SJSA1 (cell line): ENCODE measurements around the gene MIPOL1. TPM values are rescaled to one million over a fixed set of nuclear protein-coding genes. Genes with fewer than 3 reads are reported as not detected.
"Not testable (repeated sequence)": the region's sequence is repeated elsewhere in the genome, so short reads cannot be mapped to it uniquely, and the experiment has no call there.

Experiments used
- DNase-seq, 2 experiments: peaks; one replicate each; pipeline ENCODE4 v3.0.0-alpha.2; 2015 to 2020; ENCODE audit warnings: low spot score in 2 of 2, low read depth in 1 of 2
- H3K27ac ChIP-seq: fragments of 250-450 bp; sonication (Bioruptor Pico); 2 replicates; pipeline ENCODE4 v1.5.1; 2020; ENCODE audit warnings: mild to moderate bottlenecking, moderate library complexity
- H3K27me3 ChIP-seq: fragments of 250-450 bp; sonication (Bioruptor Pico); replicated peaks from 2 replicates; pipeline ENCODE4 v1.5.1; 2020; ENCODE audit warnings: mild to moderate bottlenecking, moderate library complexity
- H3K36me3 ChIP-seq: fragments of 250-450 bp; sonication (Bioruptor Pico); 2 replicates; pipeline ENCODE4 v1.5.1; 2020; ENCODE audit warnings: mild to moderate bottlenecking
- H3K4me1 ChIP-seq: fragments of 250-450 bp; sonication (Bioruptor Pico); replicated peaks from 2 replicates; pipeline ENCODE4 v1.6.1; 2021; ENCODE audit warnings: mild to moderate bottlenecking
- H3K4me3 ChIP-seq: fragments of 250-450 bp; sonication (Bioruptor Pico); 2 replicates; pipeline ENCODE4 v1.5.1; 2020; ENCODE audit warnings: mild to moderate bottlenecking
- H3K9me3 ChIP-seq: fragments of 250-450 bp; sonication (Bioruptor Pico); replicated peaks from 2 replicates; pipeline ENCODE4 v1.5.1; 2020; ENCODE audit warnings: mild to moderate bottlenecking
- total RNA-seq: library from RNA; depleted of rRNA; stranded (reverse); fragments of >200 nt; shearing (Covaris generic); gene quantifications from 2 replicates; pipeline ENCODE4 v1.2.3, GENCODE V29; 2014

MIPOL1 gene
- total RNA-seq, 1 experiment from 2014 or later: 9.7 TPM

- no peak overlapping the region for H3K4me3 ChIP-seq
- H3K9me3 ChIP-seq: no peaks in the 10 kb centered on the region
- no peaks in the 10 kb centered on the region for H3K4me1 ChIP-seq
- no peaks in the 10 kb centered on the region for H3K36me3 ChIP-seq
- H3K27ac ChIP-seq: no peak overlapping the region
- H3K27me3 ChIP-seq: no peaks in the 10 kb centered on the region
- DNase-seq: no peak
Measured at GRCh38 chr14:37501877-37502276, 304.1 kb downstream of the MIPOL1 start.

GRCh38 chr14:37508503-37508902 lies 310.8 kb downstream of the MIPOL1 start:
- Histone ChIP-seq H3K27ac (no peak overlapping the region), H3K4me3 (no peak overlapping the region), H3K4me1 (no peaks in the 10 kb centered on the region), H3K36me3 (no peaks in the 10 kb centered on the region), H3K9me3 (no peaks in the 10 kb centered on the region), H3K27me3 (no peaks in the 10 kb centered on the region)
- DNase-seq: no peak

- Histone ChIP-seq H3K27me3 (no peaks in the 10 kb centered on the region), H3K9me3 (no peaks in the 10 kb centered on the region), H3K4me3 (no peak overlapping the region), H3K27ac (no peak overlapping the region), H3K36me3 (no peaks in the 10 kb centered on the region), H3K4me1 (no peaks in the 10 kb centered on the region)
- no peak for DNase-seq
Measured at GRCh38 chr14:37512173-37512572, 314.4 kb downstream of the MIPOL1 start.

GRCh38 chr14:37515771-37516170 lies 318.0 kb downstream of the MIPOL1 start:
- H3K27ac ChIP-seq: no peak overlapping the region
- no peak for DNase-seq
- no peak overlapping the region for H3K4me3 ChIP-seq
- H3K36me3 ChIP-seq: no peaks in the 10 kb centered on the region
- no peaks in the 10 kb centered on the region for H3K4me1 ChIP-seq
- H3K27me3 ChIP-seq: no peaks in the 10 kb centered on the region
- H3K9me3 ChIP-seq: no peaks in the 10 kb centered on the region

GRCh38 chr14:37526994-37527393 lies 329.3 kb downstream of the MIPOL1 start:
- H3K36me3 ChIP-seq: no peaks in the 10 kb centered on the region
- H3K27ac ChIP-seq: no peak overlapping the region
- H3K4me3 ChIP-seq: no peak overlapping the region
- H3K4me1 ChIP-seq: no peaks in the 10 kb centered on the region
- no peaks in the 10 kb centered on the region for H3K27me3 ChIP-seq
- no peaks in the 10 kb centered on the region for H3K9me3 ChIP-seq
- no peak for DNase-seq

GRCh38 chr14:37539992-37540391 lies 342.3 kb downstream of the MIPOL1 start:
- DNase-seq: no peak

GRCh38 chr14:37544407-37544806 lies 346.7 kb downstream of the MIPOL1 start:
- DNase-seq: no peak
- H3K9me3 ChIP-seq: no peaks in the 10 kb centered on the region
- no peaks in the 10 kb centered on the region for H3K4me1 ChIP-seq
- 0 out of 2 replicates have a peak, but pooled peaks cover 3% of the 10 kb centered on the region for H3K27me3 ChIP-seq
- H3K36me3 ChIP-seq: no peaks in the 10 kb centered on the region
- no peak overlapping the region for H3K27ac ChIP-seq
- H3K4me3 ChIP-seq: no peak overlapping the region

More at GRCh38 chr14:37539992-37540391, 342.3 kb downstream of the MIPOL1 start:
- no peaks in the 10 kb centered on the region for H3K4me1 ChIP-seq
- no peak overlapping the region for H3K4me3 ChIP-seq
- H3K27ac ChIP-seq: no peak overlapping the region
- no peaks in the 10 kb centered on the region for H3K36me3 ChIP-seq
- 0 out of 2 replicates have a peak, but pooled peaks cover 3% of the 10 kb centered on the region for H3K27me3 ChIP-seq
- H3K9me3 ChIP-seq: no peaks in the 10 kb centered on the region

- no peak for DNase-seq
- Histone ChIP-seq H3K36me3 (no peaks in the 10 kb centered on the region), H3K9me3 (no peaks in the 10 kb centered on the region), H3K4me3 (no peak overlapping the region), H3K27ac (no peak overlapping the region), H3K27me3 (0 out of 2 replicates have a peak, but pooled peaks cover 3% of the 10 kb centered on the region), H3K4me1 (no peaks in the 10 kb centered on the region)
Measured at GRCh38 chr14:37545174-37545573, 347.4 kb downstream of the MIPOL1 start.

- H3K27ac ChIP-seq: no peak overlapping the region
- DNase-seq: no peak
Measured at GRCh38 chr14:37546621-37547447, 349.1 kb downstream of the MIPOL1 start.

GRCh38 chr14:37550511-37550910 lies 352.8 kb downstream of the MIPOL1 start:
- no peaks in the 10 kb centered on the region for H3K36me3 ChIP-seq
- DNase-seq: no peak
- no peaks in the 10 kb centered on the region for H3K9me3 ChIP-seq
- no peak overlapping the region for H3K27ac ChIP-seq
- H3K27me3 ChIP-seq: no peaks in the 10 kb centered on the region
- H3K4me1 ChIP-seq: no peaks in the 10 kb centered on the region
- no peak overlapping the region for H3K4me3 ChIP-seq

More at GRCh38 chr14:37546621-37547447, 349.1 kb downstream of the MIPOL1 start:
- Histone ChIP-seq H3K9me3 (no peaks in the 10 kb centered on the region), H3K36me3 (no peaks in the 10 kb centered on the region), H3K27me3 (0 out of 2 replicates have a peak, but pooled peaks cover 3% of the 10 kb centered on the region), H3K4me3 (no peak overlapping the region), H3K4me1 (no peaks in the 10 kb centered on the region)

GRCh38 chr14:37551119-37551518 lies 353.4 kb downstream of the MIPOL1 start:
- Histone ChIP-seq H3K4me3 (no peak overlapping the region), H3K27me3 (no peaks in the 10 kb centered on the region), H3K4me1 (no peaks in the 10 kb centered on the region), H3K9me3 (no peaks in the 10 kb centered on the region), H3K36me3 (no peaks in the 10 kb centered on the region), H3K27ac (no peak overlapping the region)
- no peak for DNase-seq

- Histone ChIP-seq H3K4me1 (no peaks in the 10 kb centered on the region), H3K36me3 (no peaks in the 10 kb centered on the region), H3K27me3 (no peaks in the 10 kb centered on the region), H3K4me3 (no peak overlapping the region), H3K9me3 (no peaks in the 10 kb centered on the region), H3K27ac (no peak overlapping the region)
- no peak for DNase-seq
Measured at GRCh38 chr14:37553935-37554550, 356.3 kb downstream of the MIPOL1 start.

GRCh38 chr14:37555596-37555995 lies 357.9 kb downstream of the MIPOL1 start:
- H3K36me3 ChIP-seq, DNase-seq, H3K9me3 ChIP-seq, H3K4me3 ChIP-seq, H3K27ac ChIP-seq, H3K27me3 ChIP-seq, H3K4me1 ChIP-seq: not testable (repeated sequence)

GRCh38 chr14:37558740-37559139 lies 361.0 kb downstream of the MIPOL1 start:
- H3K27me3 ChIP-seq: no peaks in the 10 kb centered on the region
- DNase-seq: no peak
- H3K4me3 ChIP-seq: no peak overlapping the region
- no peaks in the 10 kb centered on the region for H3K4me1 ChIP-seq
- no peak overlapping the region for H3K27ac ChIP-seq
- H3K36me3 ChIP-seq: no peaks in the 10 kb centered on the region
- no peaks in the 10 kb centered on the region for H3K9me3 ChIP-seq
